ENCODE results near the gene TOMM7.

The TOMM7 gene

GRCh38 chr7:22787951-22788350 is 34.7 kb downstream of the TOMM7 start:
- Histone ChIP-seq H3K4me3 (ENCODE audit: low read length, poor library complexity, severe bottlenecking) (no peak overlapping the region), H3K9me3 (ENCODE audit: insufficient read depth, low read depth, low read length) (no peaks in the 10 kb centered on the region), H3K9ac (ENCODE audit: low read depth, low read length, poor library complexity, severe bottlenecking) (no peak overlapping the region), H3K9me2 (replicated peaks; ENCODE audit: low read depth, low read length) (no peaks in the 10 kb centered on the region), H3K27me3 (ENCODE audit: insufficient read depth, low read length, poor library complexity, severe bottlenecking) (no peaks in the 10 kb centered on the region), H4K20me1 (ENCODE audit: insufficient read depth, low read length, poor library complexity, severe bottlenecking) (no peaks in the 10 kb centered on the region), H3K79me2 (ENCODE audit: insufficient read depth, low read length) (no peaks in the 10 kb centered on the region), H3K4me1 (ENCODE audit: insufficient read depth, low read length, poor library complexity, severe bottlenecking) (no peaks in the 10 kb centered on the region), H3F3A (ENCODE audit: low read depth) (no peaks in the 10 kb centered on the region), H3K4me2 (ENCODE audit: low read depth, low read length, poor library complexity, severe bottlenecking) (no peak overlapping the region), H2AFZ (ENCODE audit: low read length) (no peak overlapping the region), H3K36me3 (ENCODE audit: insufficient read depth, low read length) (no peaks in the 10 kb centered on the region)
- TF ChIP-seq, protein P1, sequence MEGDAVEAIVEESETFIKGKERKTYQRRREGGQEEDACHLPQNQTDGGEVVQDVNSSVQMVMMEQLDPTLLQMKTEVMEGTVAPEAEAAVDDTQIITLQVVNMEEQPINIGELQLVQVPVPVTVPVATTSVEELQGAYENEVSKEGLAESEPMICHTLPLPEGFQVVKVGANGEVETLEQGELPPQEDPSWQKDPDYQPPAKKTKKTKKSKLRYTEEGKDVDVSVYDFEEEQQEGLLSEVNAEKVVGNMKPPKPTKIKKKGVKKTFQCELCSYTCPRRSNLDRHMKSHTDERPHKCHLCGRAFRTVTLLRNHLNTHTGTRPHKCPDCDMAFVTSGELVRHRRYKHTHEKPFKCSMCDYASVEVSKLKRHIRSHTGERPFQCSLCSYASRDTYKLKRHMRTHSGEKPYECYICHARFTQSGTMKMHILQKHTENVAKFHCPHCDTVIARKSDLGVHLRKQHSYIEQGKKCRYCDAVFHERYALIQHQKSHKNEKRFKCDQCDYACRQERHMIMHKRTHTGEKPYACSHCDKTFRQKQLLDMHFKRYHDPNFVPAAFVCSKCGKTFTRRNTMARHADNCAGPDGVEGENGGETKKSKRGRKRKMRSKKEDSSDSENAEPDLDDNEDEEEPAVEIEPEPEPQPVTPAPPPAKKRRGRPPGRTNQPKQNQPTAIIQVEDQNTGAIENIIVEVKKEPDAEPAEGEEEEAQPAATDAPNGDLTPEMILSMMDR (conservative IDR thresholded peaks at IDR 0.05; ENCODE audit: low read length), result no peak
- TF ChIP-seq EZH2phosphoT487 (IDR thresholded peaks at IDR 0.05; ENCODE audit: borderline replicate concordance), result no peak

DNA sequence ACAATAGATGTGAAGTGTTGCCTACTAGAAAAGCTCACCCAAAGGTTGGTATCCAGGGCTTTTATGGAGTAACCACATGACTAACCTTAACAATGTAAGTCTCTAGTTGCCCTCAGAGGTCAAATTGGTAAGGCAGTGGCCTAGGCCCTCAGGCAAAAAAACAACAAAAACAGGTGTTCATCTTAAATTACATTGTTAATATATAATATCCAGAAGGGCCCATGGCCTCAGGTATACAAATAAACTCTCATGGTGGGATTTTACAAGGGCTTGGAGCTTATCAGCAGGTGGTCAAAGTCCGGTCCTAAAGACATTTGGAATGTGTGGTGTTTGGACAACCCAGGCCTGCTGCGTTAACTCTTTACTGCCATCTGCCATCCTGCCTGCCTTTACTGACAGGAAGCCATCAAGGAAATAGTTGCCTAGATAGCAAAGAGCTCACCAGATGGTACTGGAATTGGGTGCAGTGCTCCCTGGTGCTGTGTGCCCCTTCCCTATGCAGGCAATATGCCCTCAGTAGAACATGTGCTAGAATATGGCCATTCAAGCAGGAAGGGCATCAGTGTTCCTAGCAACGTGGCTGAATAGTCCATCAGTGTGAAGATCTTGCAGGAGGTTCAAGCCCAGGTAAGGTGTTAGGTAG is 36.2 kb downstream of the TOMM7 start:
- H3K4me1 ChIP-seq (ENCODE audit: insufficient read depth, low read length, poor library complexity, severe bottlenecking), result no peaks in the 10 kb centered on the region
- no peak overlapping the region for H2AFZ ChIP-seq (ENCODE audit: low read length)
- no peaks in the 10 kb centered on the region for H3K9me3 ChIP-seq (ENCODE audit: insufficient read depth, low read depth, low read length)
- H3K79me2 ChIP-seq (ENCODE audit: insufficient read depth, low read length), result no peaks in the 10 kb centered on the region
- no peaks in the 10 kb centered on the region for H3F3A ChIP-seq (ENCODE audit: low read depth)
- TF ChIP-seq EZH2phosphoT487 (IDR thresholded peaks at IDR 0.05; ENCODE audit: borderline replicate concordance), result no peak
- TF ChIP-seq, protein P1 (conservative IDR thresholded peaks at IDR 0.05; ENCODE audit: low read length), result no peak
- no peak overlapping the region for H3K9ac ChIP-seq (ENCODE audit: low read depth, low read length, poor library complexity, severe bottlenecking)
- no peaks in the 10 kb centered on the region for H4K20me1 ChIP-seq (ENCODE audit: insufficient read depth, low read length, poor library complexity, severe bottlenecking)
- no peaks in the 10 kb centered on the region for H3K36me3 ChIP-seq (ENCODE audit: insufficient read depth, low read length)
- H3K4me3 ChIP-seq (ENCODE audit: low read length, poor library complexity, severe bottlenecking), result no peak overlapping the region
- no peak overlapping the region for H3K4me2 ChIP-seq (ENCODE audit: low read depth, low read length, poor library complexity, severe bottlenecking)
- H3K27me3 ChIP-seq (ENCODE audit: insufficient read depth, low read length, poor library complexity, severe bottlenecking), result no peaks in the 10 kb centered on the region
- H3K9me2 ChIP-seq (replicated peaks; ENCODE audit: low read depth, low read length), result no peaks in the 10 kb centered on the region

GRCh38 chr7:22784346-22784745 is 38.3 kb downstream of the TOMM7 start:
- H3K27me3 ChIP-seq (ENCODE audit: insufficient read depth, low read length, poor library complexity, severe bottlenecking), result no peaks in the 10 kb centered on the region
- no peaks in the 10 kb centered on the region for H3K36me3 ChIP-seq (ENCODE audit: insufficient read depth, low read length)
- no peak overlapping the region for H3K4me3 ChIP-seq (ENCODE audit: low read length, poor library complexity, severe bottlenecking)
- H2AFZ ChIP-seq (ENCODE audit: low read length), result no peak overlapping the region
- TF ChIP-seq EZH2phosphoT487 (IDR thresholded peaks at IDR 0.05; ENCODE audit: borderline replicate concordance), result no peak
- no peaks in the 10 kb centered on the region for H3K9me2 ChIP-seq (replicated peaks; ENCODE audit: low read depth, low read length)
- H3K9ac ChIP-seq (ENCODE audit: low read depth, low read length, poor library complexity, severe bottlenecking), result no peak overlapping the region
- no peaks in the 10 kb centered on the region for H4K20me1 ChIP-seq (ENCODE audit: insufficient read depth, low read length, poor library complexity, severe bottlenecking)
- no peaks in the 10 kb centered on the region for H3F3A ChIP-seq (ENCODE audit: low read depth)
- H3K4me1 ChIP-seq (ENCODE audit: insufficient read depth, low read length, poor library complexity, severe bottlenecking), result no peaks in the 10 kb centered on the region
- no peaks in the 10 kb centered on the region for H3K9me3 ChIP-seq (ENCODE audit: insufficient read depth, low read depth, low read length)
- no peak overlapping the region for H3K4me2 ChIP-seq (ENCODE audit: low read depth, low read length, poor library complexity, severe bottlenecking)
- no peaks in the 10 kb centered on the region for H3K79me2 ChIP-seq (ENCODE audit: insufficient read depth, low read length)

DNA sequence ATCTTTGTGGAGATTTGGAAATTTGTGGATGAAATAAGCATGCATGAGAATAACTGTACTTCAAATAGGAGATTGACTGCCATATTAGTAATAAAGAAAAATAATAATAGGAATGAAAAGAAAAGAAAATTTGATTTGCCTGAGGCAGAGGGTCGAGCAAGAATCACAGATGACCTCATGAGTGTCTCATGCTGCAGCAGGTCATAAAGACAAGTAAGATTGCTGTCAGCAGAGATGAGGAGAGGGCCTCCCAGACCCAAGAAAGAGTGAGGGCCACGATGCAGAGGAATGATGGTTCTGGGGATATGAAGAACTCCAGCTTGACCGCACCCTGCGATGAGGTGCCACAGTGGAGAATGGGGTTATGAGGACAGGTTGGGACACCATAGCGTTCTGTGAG is 39.2 kb downstream of the TOMM7 start:
- Histone ChIP-seq H3K36me3 (ENCODE audit: insufficient read depth, low read length) (no peaks in the 10 kb centered on the region), H4K20me1 (ENCODE audit: insufficient read depth, low read length, poor library complexity, severe bottlenecking) (no peaks in the 10 kb centered on the region), H3K9me2 (replicated peaks; ENCODE audit: low read depth, low read length) (no peaks in the 10 kb centered on the region), H3K4me2 (ENCODE audit: low read depth, low read length, poor library complexity, severe bottlenecking) (no peak overlapping the region), H3F3A (ENCODE audit: low read depth) (no peaks in the 10 kb centered on the region), H3K4me3 (ENCODE audit: low read length, poor library complexity, severe bottlenecking) (no peak overlapping the region), H3K9ac (ENCODE audit: low read depth, low read length, poor library complexity, severe bottlenecking) (no peak overlapping the region), H3K4me1 (ENCODE audit: insufficient read depth, low read length, poor library complexity, severe bottlenecking) (no peaks in the 10 kb centered on the region), H3K27me3 (ENCODE audit: insufficient read depth, low read length, poor library complexity, severe bottlenecking) (no peaks in the 10 kb centered on the region), H3K9me3 (ENCODE audit: insufficient read depth, low read depth, low read length) (no peaks in the 10 kb centered on the region), H2AFZ (ENCODE audit: low read length) (no peak overlapping the region; the same call in 1 of the 2 replicates), H3K79me2 (ENCODE audit: insufficient read depth, low read length) (no peaks in the 10 kb centered on the region)
- TF ChIP-seq EZH2phosphoT487 (IDR thresholded peaks at IDR 0.05; ENCODE audit: borderline replicate concordance), result no peak
- TF ChIP-seq, protein P1 (conservative IDR thresholded peaks at IDR 0.05; ENCODE audit: low read length), result no peak
